LHCN-M2 (cell line): ENCODE results near the gene ANKUB1. TPM values are rescaled to one million over a fixed set of nuclear protein-coding genes. Genes with fewer than 3 reads are reported as not detected.

Experiments used
- DNase-seq: peaks from one replicate; pipeline ENCODE4 v3.0.0-alpha.2; 2012; ENCODE audit warnings: low read depth
- total RNA-seq: library from RNA; depleted of rRNA; stranded (reverse); fragments of >200 nt; gene quantifications from 2 replicates; pipeline ENCODE4 v1.2.3, GENCODE V29; 2014

ANKUB1 gene
- total RNA-seq, 1 experiment from 2014 or later = 0.06 TPM

DNA sequence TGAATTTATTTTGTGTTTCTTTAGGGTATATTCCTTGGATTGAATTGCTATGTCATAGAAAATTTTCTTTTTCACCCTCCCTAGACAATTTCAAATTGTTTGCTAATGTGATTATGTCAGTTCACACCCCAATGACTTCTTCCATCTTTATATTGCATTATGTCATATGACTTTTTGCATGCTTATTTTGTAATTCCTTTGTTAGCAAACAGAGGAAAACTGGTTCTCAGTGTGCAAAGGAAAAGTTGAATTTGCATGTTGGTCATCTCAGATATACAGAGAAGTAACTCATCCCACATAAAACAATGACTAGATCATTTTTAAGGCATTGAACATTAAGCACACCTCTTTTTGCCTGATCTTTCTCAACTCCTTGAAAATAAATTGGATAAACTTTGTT, 17.3 kb upstream of the ANKUB1 start:
- DNase-seq = no peak

DNA sequence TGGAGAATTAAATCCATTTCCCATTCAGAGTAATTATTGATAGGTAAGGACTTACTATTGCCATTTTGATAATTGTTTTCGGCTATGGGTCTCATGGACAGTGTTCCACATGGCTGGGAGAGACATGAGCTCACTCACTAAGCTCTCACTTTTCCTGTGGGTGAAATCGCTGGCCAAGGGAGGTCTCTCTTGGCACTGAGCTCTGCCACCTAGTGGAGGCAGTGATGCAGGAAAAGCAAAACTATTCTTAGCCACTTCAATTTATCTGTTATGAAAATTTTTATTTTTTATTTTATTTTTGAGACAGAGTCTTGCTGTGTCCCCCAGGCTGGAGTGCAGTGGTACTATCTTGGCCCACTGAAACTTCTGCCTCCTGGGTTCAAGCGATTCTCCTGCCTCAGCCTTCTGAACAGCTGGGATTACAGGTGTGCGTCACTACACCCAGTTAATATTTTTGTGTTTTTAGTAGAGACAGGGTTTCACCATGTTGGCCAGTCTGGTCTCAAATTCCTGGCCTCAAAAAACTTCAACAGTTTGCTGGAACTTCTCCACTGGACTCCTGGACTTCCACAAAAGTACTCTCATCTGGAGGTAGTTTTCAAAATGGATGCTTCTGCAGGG, 16.0 kb upstream of the ANKUB1 start:
- peak; percentile 78 for DNase-seq

DNA sequence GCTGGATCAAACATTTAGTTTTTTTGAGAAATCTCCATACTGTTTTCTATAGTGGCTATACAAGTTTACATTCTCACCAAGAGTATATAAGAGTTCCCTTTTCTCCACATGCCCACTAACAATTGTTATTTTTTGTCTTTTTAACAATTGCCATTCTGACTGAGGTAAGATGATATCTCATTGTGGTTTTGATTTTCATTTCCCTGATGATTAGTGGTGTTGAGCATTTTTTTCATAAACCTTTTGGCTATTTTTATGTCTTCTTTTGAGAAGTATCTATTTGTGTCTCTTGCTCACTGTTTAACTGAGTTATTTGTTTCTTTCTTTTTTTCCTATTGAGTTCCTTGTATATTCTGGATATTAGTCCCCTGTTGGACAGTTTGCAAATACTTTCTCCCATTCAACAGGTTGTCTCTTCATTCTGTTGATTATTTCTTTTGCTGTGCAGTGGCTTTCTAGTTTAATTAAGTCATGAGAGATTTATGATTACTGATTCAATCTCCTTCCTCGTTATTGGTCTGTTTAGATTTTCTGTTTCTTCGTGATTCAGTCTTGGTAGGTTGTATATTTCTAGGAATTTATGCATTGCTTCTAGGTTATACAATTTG, 13.9 kb upstream of the ANKUB1 start:
- peak; percentile 63 for DNase-seq

DNA sequence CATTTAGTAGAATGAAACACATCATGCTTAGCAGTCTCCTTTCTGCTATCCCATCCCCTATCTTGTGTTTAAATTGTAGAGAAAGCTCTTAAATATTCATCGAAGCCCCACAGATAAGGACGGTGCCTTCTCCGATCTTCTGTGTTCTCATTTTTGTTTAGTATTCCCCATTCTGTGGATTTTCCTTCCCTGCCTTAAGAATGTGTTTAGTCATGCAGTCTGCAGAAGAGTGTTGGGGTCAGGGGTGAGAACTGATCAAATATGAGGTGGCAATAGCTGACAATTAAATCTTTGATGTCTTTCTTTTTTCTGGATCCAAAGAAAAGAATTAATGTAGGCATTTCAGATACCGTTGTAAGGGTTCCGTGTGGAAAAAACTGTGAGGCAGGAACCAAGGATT, 9.3 kb upstream of the ANKUB1 start:
- DNase-seq = no peak

DNA sequence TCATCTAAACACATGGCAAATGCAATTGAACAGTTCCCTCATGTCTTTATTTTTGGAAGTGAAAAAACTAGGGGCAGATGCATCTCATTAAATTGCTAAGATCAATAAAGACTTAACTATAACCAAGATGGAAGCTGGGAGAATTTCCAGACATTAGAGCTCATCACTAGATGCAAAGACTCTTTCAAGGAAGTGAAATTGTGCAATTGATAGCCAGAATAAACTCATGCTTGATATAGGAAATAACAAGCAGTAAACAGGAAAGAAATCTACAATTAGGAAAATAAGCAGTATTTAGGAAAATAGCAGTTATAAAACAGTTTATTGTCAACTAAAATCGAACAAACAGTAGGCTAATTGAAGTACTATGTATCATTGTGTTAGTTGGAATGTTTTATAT, 8.8 kb upstream of the ANKUB1 start:
- no peak for DNase-seq

DNA sequence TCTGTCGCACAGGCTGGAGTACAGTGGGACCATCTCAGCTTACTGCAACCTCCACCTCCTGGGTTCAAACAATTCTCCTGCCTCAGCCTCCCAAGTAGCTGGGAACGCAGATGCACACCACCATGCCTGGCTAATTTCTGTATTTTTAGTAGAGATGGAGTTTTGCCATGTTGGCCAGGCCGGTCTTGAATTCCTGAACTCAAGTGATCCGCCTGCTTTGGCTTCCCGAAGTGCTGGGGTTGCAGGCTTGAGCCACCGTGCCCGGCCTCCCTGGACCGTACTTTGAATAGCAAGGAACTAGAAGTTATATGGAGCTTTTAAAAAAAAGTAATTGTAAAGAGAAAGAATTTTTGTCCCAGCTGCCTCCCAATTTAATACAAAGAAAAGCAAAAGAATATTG, 8.3 kb upstream of the ANKUB1 start:
- DNase-seq = no peak

DNA sequence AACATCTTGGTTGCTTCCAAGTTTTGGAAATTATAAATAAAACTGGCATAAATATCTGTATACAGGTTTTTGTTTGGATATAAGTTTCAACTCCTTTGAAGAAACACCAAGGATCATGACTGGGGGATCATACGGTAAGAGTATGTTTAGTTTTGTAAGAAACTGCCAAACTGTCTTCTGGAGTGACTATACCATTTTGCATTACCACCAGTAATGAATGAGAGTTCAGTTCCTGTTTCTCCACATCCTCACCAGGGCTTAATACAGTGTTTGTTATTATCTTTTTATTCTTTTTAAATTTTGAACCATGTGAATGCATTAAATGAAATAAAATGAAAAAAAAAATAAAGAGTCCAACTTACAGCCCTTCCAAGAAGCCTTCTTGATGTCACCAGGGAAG, 3.7 kb upstream of the ANKUB1 start:
- no peak for DNase-seq

DNA sequence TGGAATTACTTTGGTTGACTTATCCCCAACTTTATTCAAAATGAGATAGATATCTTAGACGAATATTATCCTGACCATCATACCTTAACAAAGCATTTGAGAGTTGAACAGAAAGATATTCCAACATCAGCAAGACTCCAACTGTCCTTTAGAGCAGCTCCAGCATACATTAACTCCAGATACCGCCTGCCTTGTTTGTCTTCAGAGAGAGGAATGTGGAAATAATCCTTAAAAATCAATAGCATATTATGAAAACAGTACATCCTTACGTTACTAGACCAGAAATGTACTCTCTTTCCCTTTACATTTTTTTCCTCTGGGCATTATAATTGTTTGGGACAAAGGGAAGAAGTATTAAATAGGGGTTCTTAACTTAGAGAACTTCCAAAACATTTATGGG, 1.7 kb downstream of the ANKUB1 start:
- DNase-seq = no peak

DNA sequence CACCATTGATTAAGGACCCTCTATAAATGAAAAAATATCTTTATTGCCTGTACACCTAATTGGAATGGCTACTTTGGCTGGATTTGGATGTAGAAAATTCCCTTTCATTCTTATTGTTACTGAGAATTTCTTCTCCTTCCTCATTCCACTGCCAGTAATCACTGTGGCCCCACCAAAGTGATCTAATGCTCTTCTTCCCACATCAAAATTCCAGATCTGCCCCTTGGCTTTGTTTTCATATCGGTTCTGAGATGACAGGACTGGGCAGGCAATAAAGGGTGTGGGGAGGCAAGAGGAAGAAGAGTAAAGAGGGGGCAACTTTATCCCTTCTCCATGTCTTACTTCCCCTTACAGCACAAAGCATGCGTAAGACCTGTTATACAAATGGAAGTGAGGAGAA, 2.1 kb downstream of the ANKUB1 start:
- DNase-seq = peak; percentile 34

DNA sequence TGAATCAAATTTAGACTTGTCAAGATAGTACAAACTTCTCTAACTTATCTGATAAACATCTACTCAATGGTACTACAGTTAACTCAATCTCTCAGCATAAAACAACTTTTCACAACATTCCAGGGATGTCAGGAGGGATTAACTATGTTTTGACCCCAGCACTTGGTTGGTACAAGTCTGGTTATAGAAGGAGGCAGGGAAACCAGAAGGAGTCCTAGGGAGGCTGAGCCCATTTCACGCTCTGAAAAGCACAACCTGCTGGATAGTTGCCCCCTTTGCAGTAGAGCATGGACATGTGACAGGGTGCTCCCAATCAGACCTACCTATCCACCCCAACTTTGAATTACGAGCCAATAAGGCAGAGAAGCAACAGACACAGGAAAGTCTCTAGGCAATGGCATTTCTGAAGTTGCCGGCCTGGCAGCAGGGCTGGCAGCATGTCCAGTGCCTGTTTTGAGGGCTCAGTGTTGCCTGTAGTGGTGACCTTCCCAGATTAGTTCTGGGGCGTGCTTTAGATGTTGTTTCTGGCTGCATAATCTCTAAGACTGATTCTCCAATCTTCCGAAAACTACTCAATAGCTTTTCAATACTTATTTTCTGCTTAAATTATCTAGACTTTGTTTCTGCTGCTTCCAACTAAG, 8.2 kb downstream of the ANKUB1 start:
- peak; percentile 59 for DNase-seq

DNA sequence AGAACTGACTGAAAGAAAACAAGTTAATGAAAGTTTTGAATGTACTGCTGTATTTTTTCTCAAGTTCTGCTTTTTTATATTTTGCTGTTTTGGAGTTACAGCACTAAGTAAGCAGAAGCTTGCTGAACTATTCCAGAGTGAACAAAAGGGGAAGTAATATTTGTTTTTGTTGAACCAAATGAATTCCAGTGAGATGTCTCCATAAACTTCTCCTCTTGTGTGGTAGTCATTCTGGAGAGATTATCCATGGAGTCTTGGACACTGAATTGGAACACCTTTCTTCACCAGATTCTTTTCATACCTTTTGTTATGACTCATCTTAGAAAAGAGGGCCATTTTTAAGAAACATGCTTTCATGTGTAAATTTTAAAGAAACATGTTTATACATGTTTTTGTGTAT, 8.8 kb downstream of the ANKUB1 start:
- peak; percentile 66 for DNase-seq

DNA sequence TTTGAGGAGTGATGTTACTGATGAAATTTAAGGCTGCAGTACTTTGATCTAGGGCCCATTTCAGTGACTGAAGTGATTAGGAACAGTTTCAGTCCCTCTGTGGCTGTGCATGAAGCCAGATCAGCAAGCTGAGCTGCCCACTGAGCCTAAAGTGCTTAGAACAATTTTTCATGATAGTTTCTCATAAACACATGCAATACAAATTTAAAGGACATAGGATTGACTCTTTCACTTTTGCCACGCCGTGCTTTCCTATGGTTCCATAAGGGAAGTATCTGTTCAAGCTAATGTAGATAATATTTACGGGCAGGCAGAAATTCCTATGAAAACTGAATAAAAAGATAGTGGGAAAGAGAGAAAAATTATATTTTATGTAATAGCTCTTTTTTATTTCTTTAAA, 10.6 kb downstream of the ANKUB1 start:
- DNase-seq = no peak

DNA sequence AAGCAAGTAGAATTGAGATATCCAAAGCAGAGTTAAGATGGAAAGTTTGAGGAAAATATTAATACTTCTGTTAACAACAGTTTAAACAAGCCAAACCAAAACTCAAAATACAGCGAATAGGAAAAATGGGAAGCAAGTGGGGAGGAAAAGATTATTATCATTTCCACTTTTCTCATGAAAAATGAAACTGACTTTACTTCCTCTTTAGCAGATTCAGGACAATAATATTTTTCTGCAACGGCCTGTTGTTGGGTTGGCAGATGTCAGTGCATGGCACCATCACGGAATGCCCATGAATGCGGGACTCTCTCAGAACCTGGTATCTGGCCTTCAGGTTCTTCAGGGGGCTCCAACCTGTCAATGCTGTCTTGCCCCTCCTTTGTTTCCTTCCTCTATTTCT, 11.1 kb downstream of the ANKUB1 start:
- DNase-seq = no peak

DNA sequence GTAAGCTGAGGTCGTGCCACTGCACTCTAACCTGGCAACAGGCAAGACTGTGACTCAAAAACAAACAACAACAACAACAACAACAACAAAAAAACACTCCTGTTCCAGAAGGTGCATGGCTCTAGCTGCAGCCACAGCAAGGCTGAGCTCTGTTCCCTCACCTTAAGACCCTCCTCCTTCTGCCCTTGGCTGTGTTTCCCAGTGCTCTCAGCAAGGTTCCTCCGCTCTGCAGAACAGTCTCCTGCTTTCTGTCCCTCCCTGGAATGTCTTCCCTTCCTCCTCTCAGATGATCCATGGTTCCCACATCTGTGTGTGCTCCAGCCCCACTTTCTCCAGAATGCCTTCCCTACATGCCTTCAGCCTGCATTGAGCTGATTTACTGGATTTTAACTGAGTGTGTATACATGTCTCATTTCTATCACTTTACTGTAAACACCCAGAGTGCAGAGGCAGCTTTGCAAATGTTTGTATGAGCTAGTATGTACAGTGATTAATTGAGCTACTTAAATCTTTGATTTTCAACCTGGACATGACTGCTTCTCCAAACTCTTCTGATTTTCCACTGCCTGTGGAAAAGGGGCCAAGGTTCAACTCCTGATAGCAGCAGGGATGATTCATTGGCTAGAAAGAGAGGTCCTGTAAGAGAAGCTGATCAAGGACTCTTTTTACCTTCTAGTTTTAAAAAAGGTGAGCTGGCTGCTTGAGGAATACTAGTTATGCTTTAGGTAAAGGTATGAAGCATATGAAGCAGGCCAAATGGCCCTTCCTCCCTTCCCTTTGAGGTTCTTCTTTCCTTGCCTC, 14.7 kb downstream of the ANKUB1 start:
- no peak for DNase-seq

DNA sequence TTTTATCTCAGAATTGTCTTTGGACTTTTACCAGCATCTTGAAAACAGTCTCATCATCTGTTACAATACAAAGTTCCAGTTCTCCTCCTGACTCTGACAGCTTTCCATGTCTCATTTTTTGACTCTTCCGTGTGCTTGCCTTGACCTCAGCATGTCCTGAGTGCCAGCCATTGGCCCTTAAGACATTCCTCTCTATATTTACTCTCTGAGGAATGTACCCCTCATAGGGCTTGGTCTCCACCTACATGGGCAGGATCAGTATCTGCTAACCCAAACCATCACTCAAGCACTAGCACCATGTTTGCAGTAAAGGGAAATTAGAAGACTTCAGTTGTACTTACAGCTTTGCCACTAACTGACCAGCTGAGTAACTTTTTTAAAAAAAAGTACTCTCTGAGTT, 16.2 kb downstream of the ANKUB1 start:
- no peak for DNase-seq

DNA sequence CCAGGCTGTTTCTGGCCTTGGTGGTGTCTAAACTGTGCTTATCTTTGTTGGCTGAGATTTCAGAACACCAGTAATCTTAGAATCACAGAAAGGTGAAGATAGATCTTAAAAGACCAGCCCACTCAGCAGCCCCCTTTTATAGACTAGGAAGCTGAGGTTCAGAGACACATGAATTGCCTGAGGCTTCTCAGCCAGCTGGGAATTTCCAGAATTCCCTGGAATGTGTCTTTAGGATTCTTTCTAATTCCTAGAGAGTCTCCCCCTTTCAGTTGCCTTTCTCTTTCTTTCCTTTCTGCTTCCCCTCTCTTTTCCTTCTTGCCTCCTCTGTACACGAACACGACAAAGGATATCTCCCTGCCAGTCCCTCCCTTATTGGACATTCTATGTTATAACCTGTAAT, 19.5 kb downstream of the ANKUB1 start:
- no peak for DNase-seq

DNA sequence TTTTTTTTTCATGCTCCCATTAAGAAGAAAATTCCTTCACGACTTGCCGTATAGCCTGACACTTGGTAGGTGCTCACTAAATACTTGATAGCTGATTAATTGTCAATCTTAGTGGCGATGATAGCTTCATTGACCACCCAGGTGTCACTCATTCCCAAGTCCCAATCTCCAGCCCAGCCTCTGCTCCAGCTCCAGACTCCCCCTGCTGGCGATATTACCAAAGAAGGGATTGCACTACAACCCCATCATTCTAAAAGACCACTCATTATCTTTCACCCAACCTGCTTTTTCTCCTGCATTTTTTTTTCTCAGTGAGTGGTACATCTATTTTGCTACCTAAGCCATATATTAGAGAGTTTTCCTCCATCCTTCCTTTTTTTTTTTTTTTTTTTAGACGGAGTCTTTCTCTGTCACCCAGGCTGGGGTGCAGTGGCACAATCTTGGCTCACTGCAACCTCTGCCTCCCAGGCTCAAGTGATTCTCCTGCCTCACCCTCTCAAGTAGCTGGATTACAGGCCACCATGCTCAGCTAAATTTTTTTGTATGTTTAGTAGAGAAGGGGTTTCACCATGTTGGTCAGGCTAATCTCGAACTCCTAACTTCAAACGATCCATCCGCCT, 20.6 kb downstream of the ANKUB1 start:
- DNase-seq = peak; percentile 12

DNA sequence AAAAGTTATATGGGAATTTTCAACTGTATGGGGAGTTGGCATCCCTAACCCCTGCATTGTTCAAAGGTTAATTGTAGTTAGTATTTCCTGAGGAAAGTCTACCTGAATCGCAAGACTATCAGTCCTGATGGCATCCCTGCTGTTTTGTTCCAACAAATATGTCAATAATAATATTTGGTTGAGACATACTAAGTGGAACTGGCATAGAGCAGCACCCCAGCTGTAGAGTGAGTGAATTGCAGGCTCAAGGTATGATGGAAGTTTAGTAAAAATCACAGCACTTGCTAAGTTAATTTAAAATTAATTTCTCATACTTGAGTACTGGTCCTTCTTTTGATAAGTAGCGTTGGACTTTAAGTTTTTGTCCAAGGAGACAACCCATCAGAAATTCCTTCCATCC, 22.1 kb downstream of the ANKUB1 start:
- DNase-seq = no peak

DNA sequence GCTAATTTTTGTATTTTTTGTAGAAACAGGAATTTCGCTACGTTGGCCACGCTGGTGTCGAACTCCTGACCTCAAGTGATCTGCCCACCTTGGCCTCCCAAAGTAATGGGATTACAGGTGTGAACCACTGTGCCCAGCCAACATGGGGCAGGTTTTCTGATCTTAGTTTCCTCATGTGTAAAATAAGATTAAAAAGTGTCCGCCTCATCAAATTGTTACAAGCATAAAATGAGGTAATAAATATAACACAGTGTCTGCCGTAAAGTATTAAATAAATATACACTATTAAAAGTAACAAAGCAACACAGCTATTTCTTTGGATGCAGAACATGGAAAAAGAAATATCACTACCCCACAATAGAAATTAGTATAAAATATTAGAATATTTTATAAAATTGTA, 23.6 kb downstream of the ANKUB1 start:
- no peak for DNase-seq

DNA sequence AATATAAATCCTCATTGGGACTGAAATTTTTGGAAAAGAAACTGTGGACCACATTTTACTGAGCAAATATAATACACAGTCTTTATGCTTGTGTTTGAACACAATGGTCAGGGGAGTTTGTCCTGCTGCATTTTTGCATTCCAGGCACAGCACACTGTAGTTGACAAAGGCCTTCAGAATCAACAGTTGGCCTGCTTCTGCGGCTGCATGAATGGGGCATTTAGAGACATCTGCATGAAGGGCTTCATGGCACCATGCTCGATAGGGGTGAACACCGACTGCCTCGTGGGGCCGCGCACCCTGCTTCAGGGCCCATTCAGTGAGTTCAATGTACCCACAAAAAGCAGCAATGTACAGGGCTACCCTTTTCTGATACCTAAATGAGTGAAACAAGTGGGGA, 24.6 kb downstream of the ANKUB1 start:
- DNase-seq = no peak

DNA sequence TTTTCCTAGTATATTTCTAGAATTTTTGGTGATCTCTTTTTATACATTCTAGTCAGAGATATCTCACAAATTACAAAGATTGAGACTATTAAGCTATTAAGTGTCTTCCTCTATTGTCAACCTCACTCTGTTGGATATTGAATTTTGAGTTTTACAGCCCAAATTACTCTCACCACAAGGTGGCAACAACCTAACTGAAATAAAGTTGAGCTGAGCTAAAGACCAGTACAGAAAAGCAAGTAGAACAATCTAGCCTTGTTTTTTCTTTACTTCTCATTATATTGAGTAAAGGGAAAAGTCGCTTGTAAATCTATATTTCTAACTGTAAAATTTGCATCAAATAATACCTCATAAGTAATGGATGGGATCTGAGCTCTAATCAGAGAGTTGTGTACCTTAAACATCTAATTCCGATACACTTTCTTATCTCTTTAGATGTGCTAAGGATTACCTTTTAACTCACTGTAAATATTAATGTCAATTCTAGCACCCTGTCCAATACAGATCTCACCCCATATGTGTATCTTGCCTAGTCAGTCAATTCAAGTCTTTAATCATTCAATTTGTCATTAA, 26.5 kb downstream of the ANKUB1 start:
- DNase-seq = peak; percentile 44

DNA sequence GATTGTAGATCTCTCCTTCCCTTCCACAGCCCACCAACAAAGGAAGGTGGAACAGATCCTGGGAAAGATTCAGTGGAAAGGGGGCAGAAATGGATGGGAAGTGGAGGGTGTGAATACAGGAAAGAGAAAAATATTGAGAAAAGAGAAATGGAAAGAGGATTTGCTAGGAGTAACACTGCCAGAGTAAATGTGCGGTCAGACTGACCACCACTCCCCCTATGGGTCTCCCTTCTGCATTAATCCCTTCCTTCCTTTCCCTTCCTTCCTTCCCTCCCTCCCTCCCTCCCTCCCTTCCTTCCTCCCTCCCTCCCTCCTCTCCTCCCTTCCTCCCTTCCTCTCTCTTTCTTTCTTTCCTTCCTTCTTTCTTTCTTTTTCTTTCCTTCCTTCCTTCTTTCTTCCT, 28.1 kb downstream of the ANKUB1 start:
- no peak for DNase-seq
